HEK293 (cell line): Measurements from ENCODE around the gene H2AZ2.

Experiments used
- AEBP2 ChIP-seq: fragments of 450-650 bp; formaldehyde crosslinking; IDR thresholded peaks from 2 replicates; pipeline ENCODE4 v1.5.1; 2016; ENCODE audit warnings: missing biosample characterization, missing genetic modification characterization, borderline replicate concordance
- CTCF ChIP-seq: fragments of 450-650 bp; formaldehyde crosslinking; IDR thresholded peaks from 2 replicates; pipeline ENCODE4 v1.5.1; 2016; ENCODE audit warnings: missing biosample characterization, missing genetic modification characterization
- GLIS2 ChIP-seq: fragments of 450-650 bp; formaldehyde crosslinking; IDR thresholded peaks from 2 replicates; pipeline ENCODE4 v1.5.1; 2016; ENCODE audit warnings: missing biosample characterization, missing genetic modification characterization
- KLF1 ChIP-seq: fragments of 450-650 bp; formaldehyde crosslinking; IDR thresholded peaks from 2 replicates; pipeline ENCODE4 v1.5.1; 2016; ENCODE audit warnings: missing biosample characterization, missing genetic modification characterization
- KLF16 ChIP-seq: fragments of 450-650 bp; formaldehyde crosslinking; IDR thresholded peaks from 2 replicates; pipeline ENCODE4 v1.5.1; 2017; ENCODE audit warnings: missing biosample characterization, missing genetic modification characterization
- MZF1 ChIP-seq: fragments of 450-650 bp; formaldehyde crosslinking; IDR thresholded peaks from 2 replicates; pipeline ENCODE4 v1.5.1; 2017; ENCODE audit warnings: missing biosample characterization, missing genetic modification characterization, borderline replicate concordance
- PRDM1 ChIP-seq: fragments of 450-650 bp; formaldehyde crosslinking; IDR thresholded peaks from 2 replicates; pipeline ENCODE4; 2016; ENCODE audit warnings: missing biosample characterization, missing genetic modification characterization
- YY1 ChIP-seq: fragments of 450-650 bp; formaldehyde crosslinking; IDR thresholded peaks from 2 replicates; pipeline ENCODE4 v1.5.1; 2018; ENCODE audit warnings: missing biosample characterization, missing genetic modification characterization
- ZNF121 ChIP-seq: fragments of 450-650 bp; formaldehyde crosslinking; IDR thresholded peaks from 2 replicates; pipeline ENCODE4 v1.5.1; 2016; ENCODE audit warnings: missing biosample characterization, missing genetic modification characterization
- ZNF571 ChIP-seq: fragments of 450-650 bp; formaldehyde crosslinking; IDR thresholded peaks from 2 replicates; pipeline ENCODE4 v1.5.0; 2017; ENCODE audit warnings: missing biosample characterization, missing genetic modification characterization
- ZNF664 ChIP-seq: fragments of 450-650 bp; formaldehyde crosslinking; IDR thresholded peaks from 2 replicates; pipeline ENCODE4 v1.5.1; 2016; ENCODE audit warnings: missing biosample characterization, missing genetic modification characterization
- ZSCAN5A ChIP-seq: fragments of 450-650 bp; formaldehyde crosslinking; IDR thresholded peaks from 2 replicates; pipeline ENCODE4 v1.5.1; 2016; ENCODE audit warnings: missing biosample characterization, missing genetic modification characterization

- TF ChIP-seq KLF16 (tag by site-specific recombination) (no peak), YY1 (tag by site-specific recombination) (no peak), CTCF (tag by site-specific recombination) (no peak), ZNF121 (tag by site-specific recombination) (no peak), MZF1 (tag by site-specific recombination) (no peak), ZNF664 (tag by site-specific recombination) (no peak), ZNF571 (tag by site-specific recombination) (no peak), ZSCAN5A (tag by site-specific recombination) (no peak), GLIS2 (no peak), KLF1 (no peak), AEBP2 (tag by site-specific recombination) (no peak), PRDM1 (peak; percentile 56; the same call in 1 of the 2 replicates)
Measured at GRCh38 chr7:44811093-44811492, 36.8 kb downstream of the H2AZ2 start.
